Endometrial microvascular endothelial cells (primary cell): ENCODE data around the gene GRB10. TPM values are rescaled to one million over a fixed set of nuclear protein-coding genes. Genes with fewer than 3 reads are reported as not detected.

ENCODE experiments used
- in situ Hi-C: cut with HindIII; loops from 2 replicates; pipeline ENCODE4 v1.10.0; 2017; ENCODE audit warnings: low sequenced_read_pairs, low pct_unique_long_range_greater_than_20kb; ENCODE audit errors: inconsistent ontology term
- total RNA-seq: library from RNA; depleted of rRNA; stranded (reverse); fragments of >200 nt; gene quantifications from one replicate; pipeline ENCODE4 v1.2.3, GENCODE V29; 2015; ENCODE audit errors: inconsistent ontology term

Gene GRB10
- total RNA-seq, 1 donor from 2014 or later: 73.5 TPM

DNA sequence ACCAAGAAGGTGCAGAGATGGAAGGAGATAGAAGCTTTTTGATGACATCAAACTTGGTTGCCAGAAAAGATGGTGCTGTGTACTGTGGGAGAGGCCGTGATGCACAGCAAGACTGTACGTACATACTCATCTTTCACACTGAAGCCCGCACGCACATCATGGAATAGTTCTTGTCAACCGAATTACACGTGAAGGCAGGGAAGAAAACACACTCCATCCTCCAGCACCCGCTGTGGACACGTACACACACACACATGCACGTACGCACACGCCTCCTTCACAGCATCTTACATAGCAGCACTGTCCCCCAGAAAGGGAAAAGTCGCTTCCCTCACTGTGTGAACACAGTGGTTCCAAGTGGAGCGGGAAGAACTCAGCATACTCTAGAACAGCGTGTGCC lies 163.0 kb downstream of the GRB10 start:
- in situ Hi-C loops: no loop called here

DNA sequence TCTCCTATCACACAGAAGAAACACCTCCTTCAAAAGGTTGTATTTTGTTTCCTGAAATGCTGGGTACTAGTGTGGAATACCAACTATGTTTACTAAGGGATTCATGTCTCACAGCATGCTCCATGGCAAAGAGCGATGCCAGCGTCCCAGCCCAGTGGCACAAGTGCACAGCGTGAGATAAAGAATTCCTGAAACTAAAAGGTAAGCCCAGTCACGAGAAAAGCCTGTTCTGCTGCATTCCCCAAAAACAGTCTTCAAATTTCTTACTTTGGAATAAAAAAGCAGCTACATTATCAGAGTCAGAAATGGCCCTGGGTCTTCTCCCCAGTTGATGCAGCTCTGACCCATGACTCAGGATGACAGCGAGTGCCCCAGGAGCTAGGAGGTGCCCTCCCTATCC lies 164.4 kb downstream of the GRB10 start:
- in situ Hi-C loops: no loop called here

DNA sequence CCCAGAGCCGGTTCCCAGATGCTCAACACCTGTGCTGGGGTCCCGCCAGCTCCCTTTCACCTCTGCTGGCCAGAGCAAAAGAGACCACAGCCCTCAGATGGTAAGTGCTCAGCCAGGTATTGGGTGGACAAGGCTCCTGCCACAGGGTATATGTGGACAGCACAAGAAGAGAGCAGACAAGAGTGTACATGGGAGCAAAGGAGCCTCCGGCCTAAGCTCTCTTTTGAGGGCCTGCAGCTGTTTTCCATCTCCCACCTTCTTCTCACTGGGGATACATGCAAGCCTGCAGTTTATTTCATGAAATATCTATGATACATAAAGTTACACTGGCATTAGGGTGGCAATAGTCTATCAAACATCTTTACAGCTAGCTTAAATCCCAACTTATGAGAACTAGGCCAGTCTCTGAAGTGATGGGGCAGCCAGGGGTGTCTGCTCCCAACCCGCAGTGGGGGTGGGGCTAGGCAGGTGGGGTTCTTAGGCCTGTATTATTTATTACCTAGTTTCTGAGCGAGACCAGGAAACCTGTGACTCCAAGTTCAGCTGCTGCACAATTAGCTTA lies 167.1 kb downstream of the GRB10 start:
- in situ Hi-C loops: no loop called here

DNA sequence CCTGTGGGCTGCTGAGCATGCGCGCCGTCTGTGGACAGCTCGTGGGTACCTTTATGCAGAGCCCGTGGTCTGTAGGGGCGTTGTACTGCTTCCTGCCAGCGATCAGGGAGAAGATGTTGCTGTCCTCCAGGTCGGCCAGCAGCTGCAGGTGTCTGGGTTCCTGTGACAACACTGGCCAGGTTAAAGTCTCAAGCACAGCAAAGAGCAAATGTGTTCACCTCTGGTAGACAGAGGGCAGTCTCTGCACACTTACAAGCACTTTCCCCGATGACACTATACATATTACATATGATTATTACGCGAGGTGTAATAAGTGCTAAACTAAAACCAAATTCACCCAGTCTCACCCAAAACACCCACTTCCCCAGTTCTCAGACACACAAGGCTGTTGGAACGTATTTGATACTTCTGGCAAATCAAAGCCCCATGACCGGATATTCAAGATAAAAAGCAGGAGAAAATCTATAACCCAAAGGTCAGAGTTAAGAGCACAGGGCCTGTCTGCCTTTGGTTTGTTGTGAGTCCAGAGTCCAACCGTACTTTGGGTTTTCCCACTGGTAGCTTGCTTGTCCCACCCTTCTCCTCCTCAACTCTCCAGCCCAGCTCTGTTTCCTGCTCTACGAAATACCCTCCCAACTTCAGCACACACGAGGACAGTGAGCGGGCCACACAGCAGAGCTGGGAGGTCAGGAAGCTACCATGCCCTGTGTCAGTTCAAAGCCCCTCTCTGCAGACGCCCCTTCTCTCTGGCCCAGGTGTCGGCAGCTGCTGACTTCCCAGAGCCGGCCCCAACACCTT lies 167.8 kb downstream of the GRB10 start:
- in situ Hi-C loops: no loop called here

DNA sequence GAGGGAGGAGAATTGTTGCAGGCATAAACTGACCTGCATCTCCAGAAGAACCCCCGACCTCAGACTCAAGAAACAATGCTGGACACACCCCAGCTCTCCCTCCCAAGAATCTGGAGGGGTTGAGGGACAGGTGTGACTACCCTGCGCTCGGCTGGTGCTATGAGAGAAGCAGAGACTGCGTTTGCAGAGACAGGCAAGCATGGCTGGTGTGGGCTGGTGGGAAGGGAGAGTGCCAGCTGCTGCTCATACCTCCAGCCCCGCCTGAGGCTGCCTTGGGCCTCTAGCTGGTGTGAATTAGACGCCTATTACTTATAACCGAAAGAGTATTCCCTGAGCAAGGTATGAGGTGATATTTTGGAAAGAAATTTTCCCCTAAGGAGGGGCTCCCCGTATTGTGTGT lies 169.2 kb downstream of the GRB10 start:
- in situ Hi-C loops: no loop called here

DNA sequence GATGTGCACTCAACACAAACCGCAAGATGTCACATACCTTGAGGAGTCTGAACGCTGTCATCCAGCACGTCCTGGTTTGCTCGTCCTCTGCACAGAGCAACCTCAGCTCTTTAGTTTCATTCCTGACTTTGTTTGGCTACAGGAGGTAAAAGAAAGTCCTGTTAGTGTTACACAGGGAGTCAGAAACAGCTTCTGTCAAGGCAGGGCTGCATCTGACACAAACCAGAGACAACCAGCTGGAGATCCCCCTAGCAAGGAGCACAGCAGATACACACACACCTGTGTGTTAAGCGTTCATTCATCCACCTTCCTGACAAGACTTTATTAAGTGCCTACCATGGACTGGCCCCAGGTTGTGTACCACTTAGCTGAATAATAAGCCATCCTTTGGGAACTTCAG lies 170.0 kb downstream of the GRB10 start:
- in situ Hi-C loops: no loop called here

DNA sequence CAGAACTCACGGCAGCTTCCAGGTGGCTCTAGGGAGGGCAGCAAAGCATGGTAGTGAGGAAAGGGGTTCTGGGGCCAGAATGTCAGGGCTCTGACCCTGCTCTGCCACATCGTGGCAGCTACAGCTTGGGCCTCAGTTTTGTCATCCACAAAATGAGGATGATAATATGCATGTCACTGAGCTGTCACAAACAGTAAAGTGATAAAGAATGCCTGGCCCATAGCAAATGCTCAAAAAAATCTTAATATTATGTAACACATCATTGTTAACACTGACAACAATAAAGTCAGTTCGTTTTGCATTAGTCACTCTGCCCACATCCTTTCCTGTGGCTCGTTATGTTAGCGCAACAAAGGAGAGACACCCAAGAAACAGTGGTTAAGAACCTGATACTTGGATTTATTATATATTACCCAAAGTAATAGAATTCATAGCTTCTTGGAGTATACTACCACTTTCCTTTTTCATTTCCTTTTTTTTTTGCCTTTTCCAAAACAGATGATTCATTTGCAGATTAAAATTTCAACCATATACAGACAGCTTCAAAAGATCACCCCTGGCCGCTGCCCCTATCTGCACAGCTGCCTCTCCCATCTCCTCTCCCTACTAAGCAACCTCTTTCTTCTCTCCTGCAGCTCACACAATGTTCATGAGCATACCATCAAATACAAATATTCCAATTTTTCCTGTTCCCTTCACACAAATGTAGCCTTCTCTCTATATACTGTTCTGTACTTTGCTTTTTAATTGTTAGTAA lies 172.0 kb downstream of the GRB10 start:
- in situ Hi-C loops: no loop called here

DNA sequence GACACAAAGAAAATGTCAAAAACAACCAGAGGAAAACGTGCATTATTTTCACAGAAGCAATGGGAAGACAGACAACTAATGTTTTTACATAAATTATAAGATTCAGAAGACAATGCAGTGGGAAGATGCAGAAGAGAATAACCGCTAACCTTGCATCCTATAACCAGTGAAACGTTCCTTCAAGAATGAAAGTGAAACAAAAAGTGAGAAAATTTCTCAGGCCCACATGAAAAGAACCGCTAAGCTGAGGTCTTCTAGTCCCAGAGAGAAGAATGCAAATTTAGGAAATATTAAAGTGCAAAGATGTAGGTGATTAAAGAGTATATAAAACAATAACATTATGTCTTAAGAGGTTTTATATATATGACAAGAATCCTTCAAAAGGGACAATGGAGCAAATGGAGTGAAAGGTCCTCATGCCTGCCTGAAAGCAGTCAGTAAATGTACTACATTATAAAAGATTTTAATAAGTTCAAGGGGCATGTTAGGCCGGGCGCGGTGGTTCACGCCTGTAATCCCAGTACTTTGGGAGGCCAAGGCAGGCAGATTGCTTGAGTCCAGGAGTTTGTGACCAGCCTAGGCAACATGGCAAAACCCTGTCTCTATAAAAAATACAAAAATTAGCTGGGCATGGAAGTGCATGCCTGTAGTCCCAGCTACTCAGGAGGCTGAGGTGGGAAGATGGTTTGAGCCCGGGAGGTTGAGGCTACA lies 174.3 kb downstream of the GRB10 start:
- in situ Hi-C loops: no loop called here

DNA sequence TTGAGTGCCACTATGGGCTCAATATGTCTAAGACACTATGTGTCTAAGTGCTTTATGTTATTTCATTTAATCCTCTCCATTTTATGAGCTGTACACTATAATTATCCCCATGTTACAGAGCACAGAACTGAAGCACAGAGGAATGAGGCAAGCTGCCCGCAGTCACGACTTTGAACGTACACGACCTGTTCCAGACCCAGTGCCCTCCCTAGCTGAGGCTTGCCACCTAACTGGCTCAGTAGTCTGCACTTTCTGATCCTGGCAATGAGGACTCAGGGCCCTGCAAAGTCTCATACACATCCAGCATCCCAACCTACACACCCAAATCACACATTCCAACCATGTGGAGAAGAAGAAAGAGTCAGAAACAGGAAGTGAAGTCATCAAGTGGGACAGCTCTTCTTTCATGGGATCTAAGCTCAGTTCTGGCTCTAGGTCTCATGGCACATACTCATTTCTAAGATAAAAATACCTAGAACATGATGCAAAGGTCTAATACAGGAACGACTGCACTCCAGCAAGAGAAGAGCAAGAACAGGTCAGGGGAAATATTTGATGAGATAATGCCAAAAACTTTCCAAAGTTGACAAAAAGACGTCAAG lies 175.1 kb downstream of the GRB10 start:
- in situ Hi-C loops: no loop called here

DNA sequence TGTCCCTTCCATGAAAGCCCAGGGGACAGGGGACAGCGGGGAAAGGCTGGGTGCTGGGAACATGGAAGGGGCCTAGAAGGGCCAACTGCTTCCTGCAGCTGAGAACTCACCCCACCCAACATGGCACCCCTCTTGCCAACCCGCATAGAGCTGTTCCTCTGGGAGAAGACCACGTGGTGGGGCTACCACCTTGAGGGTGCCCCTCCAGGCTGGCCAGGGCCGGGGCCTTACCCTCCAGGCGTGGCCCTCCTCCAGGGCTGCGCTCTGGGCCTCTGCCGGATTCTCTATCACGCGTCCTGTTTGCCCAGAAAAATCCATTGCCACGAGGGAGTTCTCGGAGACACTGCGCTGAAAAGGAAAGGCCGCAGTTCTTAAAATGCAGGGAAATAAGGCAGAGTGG lies 177.6 kb downstream of the GRB10 start:
- in situ Hi-C loops: no loop called here

DNA sequence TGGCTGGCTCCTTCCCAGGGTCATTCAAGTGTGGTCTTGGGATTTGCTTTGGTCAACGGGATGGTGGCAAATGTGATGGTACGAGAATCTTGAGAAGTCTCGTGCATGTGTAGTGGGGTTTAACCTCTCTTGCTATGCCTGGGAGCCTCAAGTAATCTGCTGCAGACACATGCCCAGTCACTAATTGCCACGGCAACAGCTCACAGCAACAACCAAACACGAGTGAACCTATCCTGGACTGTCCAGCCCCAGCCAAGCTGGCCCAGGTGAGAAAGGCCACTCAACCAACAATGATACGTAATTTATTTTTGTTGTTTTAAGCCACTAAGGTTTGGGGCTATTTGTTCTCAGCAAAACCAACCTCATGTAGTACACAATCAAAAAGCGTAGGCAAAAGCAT lies 179.4 kb downstream of the GRB10 start:
- in situ Hi-C loops: no loop called here

DNA sequence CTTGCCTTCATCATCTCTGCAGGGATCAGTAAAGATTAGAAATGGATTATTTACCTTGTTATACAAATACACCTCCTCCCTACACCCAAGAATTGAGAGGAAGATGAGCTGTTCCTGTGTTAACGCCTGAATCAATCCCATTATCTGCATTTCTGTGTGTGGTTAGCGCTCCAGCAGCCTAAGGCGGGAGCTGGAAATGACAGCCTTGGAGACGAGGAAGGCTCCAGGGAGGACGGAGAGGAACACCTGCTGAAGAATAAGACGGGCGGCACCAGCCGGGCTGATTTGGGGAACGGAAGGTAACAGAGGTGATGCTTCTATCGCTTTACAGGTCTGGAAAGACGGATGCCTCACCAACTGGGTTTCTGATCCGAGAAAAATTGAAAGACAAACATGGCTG lies 183.3 kb downstream of the GRB10 start:
- in situ Hi-C loops: no loop called here

DNA sequence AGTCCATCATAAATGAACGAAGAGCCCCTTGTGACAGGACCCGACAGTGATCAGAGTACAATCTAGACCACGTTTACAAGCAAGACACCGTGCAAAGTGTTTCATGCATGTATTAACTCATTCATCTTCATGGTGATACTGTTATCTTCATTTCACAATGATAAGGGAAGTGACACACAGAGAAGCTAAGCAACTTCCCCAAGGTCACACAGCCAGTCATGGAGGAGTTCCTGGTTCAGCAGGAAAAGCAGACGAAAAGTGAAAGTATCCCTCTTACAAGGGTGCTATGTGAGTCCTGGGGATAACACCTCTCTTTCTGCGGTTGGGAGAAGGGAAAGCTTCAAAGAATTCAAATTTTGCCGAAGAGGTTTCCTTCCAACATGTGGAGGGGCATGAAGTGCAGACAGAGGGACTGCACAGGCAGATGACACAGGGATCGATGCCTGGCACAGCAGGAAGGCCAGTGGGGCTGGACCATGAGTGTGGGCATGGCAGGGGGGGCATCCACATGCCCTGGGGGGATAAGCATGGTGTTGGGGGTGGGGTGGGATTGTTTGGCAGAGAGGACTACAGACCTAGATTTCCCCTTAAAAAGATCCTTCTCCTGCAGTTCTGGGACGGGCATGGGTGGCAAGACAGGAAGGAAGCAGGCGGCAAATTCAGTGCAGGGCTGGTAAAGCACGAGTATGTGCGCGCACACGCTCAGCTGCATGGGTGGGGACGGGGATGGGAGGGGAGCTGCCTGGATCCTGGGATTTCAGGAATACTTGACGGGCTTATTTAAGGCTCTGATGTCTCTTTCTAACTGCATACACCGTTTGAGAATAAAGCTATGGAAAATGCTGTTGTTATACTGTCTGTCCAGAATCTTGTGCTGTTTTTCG lies 184.0 kb downstream of the GRB10 start:
- in situ Hi-C loops: no loop called here

DNA sequence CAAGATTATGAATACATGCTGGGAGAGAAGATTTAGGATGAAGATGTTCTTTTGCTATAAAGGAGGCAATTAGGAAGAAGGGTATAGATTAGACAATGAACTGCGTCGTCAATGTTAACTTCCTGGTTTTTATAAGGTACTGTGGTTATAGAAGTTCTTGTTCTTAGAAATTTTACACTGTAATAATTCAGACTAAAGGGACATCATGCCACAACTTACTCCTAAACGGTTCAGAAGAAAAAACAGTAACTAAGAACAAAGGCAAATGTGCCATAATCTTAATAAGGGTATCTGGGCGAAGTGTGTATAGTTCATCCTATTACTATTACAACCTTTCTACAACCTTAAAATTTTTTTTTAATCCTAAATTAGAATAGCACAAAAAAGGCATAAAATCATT lies 186.2 kb downstream of the GRB10 start:
- in situ Hi-C loops: no loop called here

DNA sequence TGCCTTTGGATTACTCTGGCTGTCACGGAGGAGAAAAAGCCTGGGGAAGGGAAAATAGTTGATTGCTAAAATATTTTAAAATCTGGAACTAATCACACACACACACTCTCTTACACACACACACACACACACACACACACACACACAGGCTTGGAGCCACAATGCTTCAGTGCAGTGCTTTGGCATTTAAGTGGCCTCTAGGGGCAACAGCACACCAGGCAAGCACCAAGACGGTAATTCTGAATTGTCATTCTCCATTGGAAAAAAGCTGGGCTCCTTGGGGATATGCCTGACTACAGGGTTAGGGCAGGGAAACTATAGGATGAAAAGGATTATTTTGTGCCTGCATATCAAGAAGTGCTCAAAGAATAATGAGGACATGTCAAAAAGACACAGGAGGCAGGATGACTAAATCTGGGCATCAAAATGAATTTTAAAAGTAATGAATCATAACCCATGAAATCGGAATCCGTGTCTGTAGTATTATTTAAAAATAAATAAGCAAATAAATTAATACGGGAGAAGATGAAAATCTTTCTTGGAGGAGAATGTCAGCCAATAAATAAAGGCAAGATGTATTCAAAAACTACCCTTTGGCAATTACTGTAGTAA lies 187.1 kb downstream of the GRB10 start:
- in situ Hi-C loops: no loop called here

DNA sequence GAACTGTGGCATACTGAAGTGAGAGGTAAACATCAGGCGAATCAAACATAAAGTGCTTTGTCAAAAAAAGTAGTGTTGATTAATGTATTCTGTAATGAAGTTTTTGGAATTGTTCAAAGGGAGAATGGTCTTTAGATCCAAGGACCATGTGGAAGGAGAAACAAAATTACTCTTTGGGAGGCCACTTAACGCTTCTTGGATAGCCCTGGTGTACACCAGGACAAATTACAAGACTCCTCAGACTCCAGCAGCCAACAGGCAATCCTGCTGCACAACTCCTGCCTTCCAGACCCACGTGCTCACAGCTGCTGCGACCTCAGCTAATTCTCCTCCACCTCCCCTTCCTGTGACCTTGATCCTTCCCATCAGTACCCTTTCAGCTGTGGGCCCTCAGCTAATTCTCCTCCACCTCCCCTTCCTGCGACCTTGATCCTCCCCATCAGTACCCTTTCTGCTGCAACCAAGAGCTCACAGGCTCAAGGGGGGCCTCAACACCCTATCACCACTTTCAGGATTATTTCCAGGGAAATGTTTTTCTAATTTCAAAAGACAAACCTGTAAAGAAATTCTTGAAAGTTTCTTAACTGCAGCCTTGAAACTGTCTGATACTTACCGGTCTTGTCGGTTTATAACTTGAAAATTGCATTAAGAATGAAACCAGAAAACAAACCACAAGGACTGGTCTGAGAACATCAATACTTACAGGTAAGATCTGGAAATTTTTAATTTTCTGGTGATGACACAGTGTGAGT lies 187.8 kb downstream of the GRB10 start:
- in situ Hi-C loops: no loop called here

DNA sequence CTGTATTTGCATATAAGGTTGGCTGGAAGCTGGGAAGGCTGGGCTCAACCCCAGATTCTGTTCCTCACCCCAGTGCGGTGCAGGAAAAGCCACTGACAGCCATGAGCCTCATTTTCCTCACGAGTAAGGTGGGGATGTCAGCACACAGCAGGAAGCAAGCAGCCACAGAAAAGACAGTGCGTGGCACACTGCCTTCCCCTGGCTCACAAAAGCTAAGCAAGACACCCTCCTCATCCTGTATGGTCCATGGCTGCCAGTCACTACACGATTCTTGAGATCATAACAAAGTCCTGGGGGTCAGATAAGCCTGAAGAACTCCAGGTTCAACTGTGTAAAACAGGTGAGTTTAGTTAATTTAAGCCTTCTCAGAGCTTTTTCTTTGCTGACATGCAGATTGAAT lies 188.6 kb downstream of the GRB10 start:
- in situ Hi-C loops: no loop called here
